Measurements from ENCODE around the gene ID1.
"Not testable (repeated sequence)": the region's sequence is repeated elsewhere in the genome, so short reads cannot be mapped to it uniquely, and the experiment has no call there.

- TF ChIP-seq CTCF, POLR2A (IDR thresholded peaks at IDR 0.05): not testable (repeated sequence)
Measured at GRCh38 chr20:31628057-31628456, 23.0 kb downstream of the ID1 start.
